Measurements from ENCODE around the gene SPDYE6. TPM values are rescaled to one million over a fixed set of nuclear protein-coding genes. Genes with fewer than 3 reads are reported as not detected.

Gene SPDYE6
- total RNA-seq, 1 donor from 2014 or later = not detected

DNA sequence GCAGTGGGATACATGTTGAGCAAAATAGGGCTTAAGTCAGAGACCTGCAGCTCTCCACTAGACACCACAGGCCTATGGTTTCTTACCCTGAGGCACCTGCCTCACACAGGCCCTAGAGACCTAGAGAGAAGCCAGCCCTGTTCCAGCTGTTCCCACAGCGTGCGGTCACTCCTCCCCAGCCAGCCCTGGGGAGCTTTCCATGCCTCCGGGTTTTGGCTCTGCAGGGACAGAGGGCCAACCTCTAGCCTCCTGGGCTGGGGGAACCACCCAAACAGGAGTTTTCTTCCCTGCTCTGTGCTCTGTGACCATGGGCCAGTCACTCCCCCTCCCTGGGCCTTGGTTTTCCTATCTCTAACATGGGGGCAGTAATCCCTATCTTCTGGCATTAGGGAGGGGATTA is 36.6 kb downstream of the SPDYE6 start:
- Mint-ChIP-seq H3K27me3 (ENCODE audit: low read depth) (peaks cover 16% of the 10 kb centered on the region), H3K36me3 (peaks cover 2% of the 10 kb centered on the region), H3K4me1 (no peaks in the 10 kb centered on the region), H3K4me3 (no peak overlapping the region), H3K9me3 (no peaks in the 10 kb centered on the region), H3K27ac (no peak overlapping the region)
- DNase-seq (ENCODE audit: low spot score in 2 of 2, unreplicated experiment in 2 of 2) = no peak
- TF ChIP-seq, protein P1, sequence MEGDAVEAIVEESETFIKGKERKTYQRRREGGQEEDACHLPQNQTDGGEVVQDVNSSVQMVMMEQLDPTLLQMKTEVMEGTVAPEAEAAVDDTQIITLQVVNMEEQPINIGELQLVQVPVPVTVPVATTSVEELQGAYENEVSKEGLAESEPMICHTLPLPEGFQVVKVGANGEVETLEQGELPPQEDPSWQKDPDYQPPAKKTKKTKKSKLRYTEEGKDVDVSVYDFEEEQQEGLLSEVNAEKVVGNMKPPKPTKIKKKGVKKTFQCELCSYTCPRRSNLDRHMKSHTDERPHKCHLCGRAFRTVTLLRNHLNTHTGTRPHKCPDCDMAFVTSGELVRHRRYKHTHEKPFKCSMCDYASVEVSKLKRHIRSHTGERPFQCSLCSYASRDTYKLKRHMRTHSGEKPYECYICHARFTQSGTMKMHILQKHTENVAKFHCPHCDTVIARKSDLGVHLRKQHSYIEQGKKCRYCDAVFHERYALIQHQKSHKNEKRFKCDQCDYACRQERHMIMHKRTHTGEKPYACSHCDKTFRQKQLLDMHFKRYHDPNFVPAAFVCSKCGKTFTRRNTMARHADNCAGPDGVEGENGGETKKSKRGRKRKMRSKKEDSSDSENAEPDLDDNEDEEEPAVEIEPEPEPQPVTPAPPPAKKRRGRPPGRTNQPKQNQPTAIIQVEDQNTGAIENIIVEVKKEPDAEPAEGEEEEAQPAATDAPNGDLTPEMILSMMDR (IDR thresholded peaks at IDR 0.05; ENCODE audit: unreplicated experiment) = no peak

DNA sequence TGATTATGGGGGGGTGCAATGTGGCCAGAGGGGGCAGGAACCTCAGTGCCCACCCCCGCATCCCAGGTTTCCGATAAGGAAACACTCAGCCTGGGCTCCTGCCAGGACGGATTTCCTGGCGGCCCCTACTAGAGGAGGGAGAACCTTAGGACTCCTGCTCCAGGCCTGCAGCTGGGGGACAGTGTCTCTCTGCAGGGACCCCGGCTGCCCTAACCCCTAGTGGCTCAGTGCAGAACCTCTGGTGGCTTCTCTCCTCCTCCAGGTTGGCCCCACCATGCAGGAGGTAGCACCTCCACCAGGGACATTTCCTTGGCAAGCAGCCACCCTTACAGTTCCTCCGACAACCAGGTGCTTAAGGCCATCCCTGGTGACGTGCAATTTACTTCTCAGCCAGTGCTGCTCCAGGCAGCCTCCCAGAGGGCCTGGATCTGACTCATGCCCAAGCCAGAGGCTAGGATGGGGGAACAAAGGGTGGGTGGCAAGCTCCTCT is 37.7 kb downstream of the SPDYE6 start:
- no peaks in the 10 kb centered on the region for H3K4me1 Mint-ChIP-seq

DNA sequence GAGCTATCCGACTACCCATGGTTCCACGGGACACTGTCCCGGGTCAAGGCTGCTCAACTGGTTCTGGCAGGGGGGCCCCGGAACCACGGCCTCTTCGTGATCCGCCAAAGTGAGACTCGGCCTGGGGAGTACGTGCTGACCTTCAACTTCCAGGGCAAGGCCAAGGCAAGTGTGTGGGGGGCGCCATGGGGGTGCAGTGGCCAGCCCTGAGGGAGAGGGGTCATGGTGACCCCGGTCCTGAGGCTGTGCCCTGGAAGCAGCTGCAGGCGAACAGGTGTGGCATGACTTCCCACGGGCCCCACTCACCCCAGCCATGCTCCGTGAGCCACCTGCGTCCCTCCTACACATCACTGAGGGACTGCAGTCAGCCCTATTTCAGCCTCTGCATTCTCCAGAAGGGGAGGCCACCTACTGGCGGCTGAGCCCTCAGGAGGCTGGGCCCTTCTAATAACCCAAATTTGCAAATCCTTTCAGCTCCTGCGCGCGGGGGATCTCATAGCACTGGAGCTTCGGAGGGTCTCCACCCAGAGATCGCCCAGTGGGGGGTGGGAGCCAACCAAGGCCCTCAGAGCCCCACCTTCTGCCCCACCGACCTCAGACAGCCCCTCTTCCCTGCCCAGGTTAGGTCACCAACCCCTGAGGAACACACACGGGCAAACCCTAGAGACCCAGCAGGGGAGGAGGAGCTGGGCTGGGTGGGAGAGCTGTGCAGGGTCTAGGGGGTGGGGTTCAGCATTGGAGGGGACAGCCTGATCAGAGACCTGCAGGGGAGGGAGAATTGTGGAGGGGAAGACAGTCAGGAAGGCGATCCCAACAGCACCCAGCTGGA is 38.8 kb downstream of the SPDYE6 start:
- TF ChIP-seq, protein P1 (IDR thresholded peaks at IDR 0.05; ENCODE audit: unreplicated experiment) = no peak
- Mint-ChIP-seq H3K4me3 (no peak overlapping the region), H3K27me3 (ENCODE audit: low read depth) (peaks cover 11% of the 10 kb centered on the region), H3K36me3 (peaks cover 4% of the 10 kb centered on the region), H3K9me3 (no peaks in the 10 kb centered on the region), H3K4me1 (no peaks in the 10 kb centered on the region), H3K27ac (no peak overlapping the region)
- no peak for DNase-seq (ENCODE audit: low spot score in 2 of 2, unreplicated experiment in 2 of 2)

More for the DNA sequence above, 37.7 kb downstream of the SPDYE6 start:
- TF ChIP-seq, protein P1 (IDR thresholded peaks at IDR 0.05; ENCODE audit: unreplicated experiment) = no peak
- H3K4me3 Mint-ChIP-seq = no peak overlapping the region
- H3K36me3 Mint-ChIP-seq = peaks cover 4% of the 10 kb centered on the region
- no peak for DNase-seq (ENCODE audit: low spot score in 2 of 2, unreplicated experiment in 2 of 2)
- H3K27ac Mint-ChIP-seq = no peak overlapping the region
- no peaks in the 10 kb centered on the region for H3K9me3 Mint-ChIP-seq
- peaks cover 16% of the 10 kb centered on the region for H3K27me3 Mint-ChIP-seq (ENCODE audit: low read depth)

DNA sequence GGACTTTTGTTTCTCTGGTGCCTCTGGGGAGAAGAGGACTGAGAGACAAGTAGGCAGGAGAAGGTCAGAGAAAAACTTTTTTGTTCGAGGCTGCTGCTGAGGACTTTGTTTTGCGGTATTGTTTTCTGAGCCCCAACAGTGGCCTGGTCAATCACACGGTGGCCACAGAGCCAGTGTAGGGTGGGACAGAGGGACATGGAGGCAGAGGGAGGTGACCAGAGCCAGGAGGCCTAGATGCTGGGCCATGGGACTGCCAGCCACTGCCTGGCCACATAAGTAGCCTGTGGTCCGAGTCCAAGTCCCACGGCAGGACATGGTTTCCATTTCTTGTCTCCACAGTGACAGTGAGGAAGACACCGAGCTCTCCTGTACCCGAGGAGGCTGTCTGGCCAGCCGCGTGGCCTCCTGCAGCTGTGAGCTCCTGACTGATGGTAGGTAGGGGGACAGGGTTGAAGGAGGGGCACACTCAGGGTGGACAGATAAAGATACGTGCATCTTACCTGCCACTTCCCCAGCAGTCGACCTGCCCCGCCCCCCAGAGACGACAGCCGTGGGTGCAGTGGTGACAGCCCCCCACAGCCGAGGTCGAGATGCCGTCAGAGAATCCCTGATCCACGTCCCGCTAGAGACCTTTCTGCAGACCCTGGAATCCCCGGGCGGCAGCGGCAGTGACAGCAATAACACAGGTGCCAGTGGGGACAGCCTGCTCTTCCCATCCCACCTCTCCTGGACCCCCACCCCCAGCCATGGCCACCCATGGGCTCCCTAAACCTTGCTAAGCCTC is 42.1 kb downstream of the SPDYE6 start:
- DNase-seq (ENCODE audit: low spot score in 2 of 2, unreplicated experiment in 2 of 2) = no peak
- Mint-ChIP-seq H3K4me3 (no peak overlapping the region), H3K36me3 (peaks cover 7% of the 10 kb centered on the region), H3K27ac (no peak overlapping the region), H3K27me3 (ENCODE audit: low read depth) (no peaks in the 10 kb centered on the region), H3K9me3 (no peaks in the 10 kb centered on the region), H3K4me1 (no peaks in the 10 kb centered on the region)
- TF ChIP-seq, protein P1 (IDR thresholded peaks at IDR 0.05; ENCODE audit: unreplicated experiment) = no peak

DNA sequence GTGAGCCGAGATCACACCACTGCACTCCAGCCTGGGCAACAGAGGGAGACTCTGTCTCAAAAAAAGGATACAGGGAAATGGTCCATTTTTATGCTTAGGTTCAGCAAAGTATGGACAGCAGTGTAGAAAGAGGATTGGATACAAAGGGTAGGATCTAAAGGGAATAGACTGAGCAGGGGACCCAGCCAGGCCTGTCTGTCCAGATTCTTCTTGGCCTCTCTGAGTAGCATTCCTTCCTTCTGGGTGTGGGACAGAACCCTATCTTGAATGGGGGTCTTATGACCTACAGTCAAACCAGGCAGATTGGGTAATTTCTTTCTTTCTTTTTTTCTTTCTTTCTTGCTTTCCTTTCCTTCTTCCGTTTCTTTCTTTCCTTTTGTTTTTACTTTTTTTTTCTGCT is 43.9 kb downstream of the SPDYE6 start:
- Mint-ChIP-seq H3K4me1 (no peaks in the 10 kb centered on the region), H3K4me3 (no peak overlapping the region), H3K27me3 (ENCODE audit: low read depth) (no peaks in the 10 kb centered on the region), H3K9me3 (no peaks in the 10 kb centered on the region), H3K36me3 (peaks cover 7% of the 10 kb centered on the region), H3K27ac (no peak overlapping the region)
- TF ChIP-seq, protein P1 (IDR thresholded peaks at IDR 0.05; ENCODE audit: unreplicated experiment) = no peak
- no peak for DNase-seq (ENCODE audit: low spot score in 2 of 2, unreplicated experiment in 2 of 2)

Measured in mesothelial cell of epicardium (in vitro differentiated cells).